Effector memory CD4-positive, alpha-beta T cell (primary cell): ENCODE results near the gene OSTF1.
A peak's percentile ranks its signal among the peaks of the same experiment; 100 is the strongest.

ENCODE experiments used
- DNase-seq, 3 donors: peaks; one replicate each; pipeline ENCODE4 v3.0.0-alpha.2; 2020
- H3K27ac ChIP-seq: 2 replicates; pipeline ENCODE4 v1.7.0; 2013; ENCODE audit warnings: mild to moderate bottlenecking, low read length, moderate library complexity; ENCODE audit not compliant: insufficient read depth, poor library complexity, severe bottlenecking
- H3K27me3 ChIP-seq: replicated peaks from 2 replicates; pipeline ENCODE4 v1.7.0; 2013; ENCODE audit warnings: mild to moderate bottlenecking, low read length; ENCODE audit not compliant: insufficient read depth, control insufficient read depth, poor library complexity, severe bottlenecking
- H3K36me3 ChIP-seq: 2 replicates; pipeline ENCODE4 v1.7.0; 2013; ENCODE audit warnings: mild to moderate bottlenecking, low read length, moderate library complexity; ENCODE audit not compliant: control insufficient read depth, insufficient read depth
- H3K4me1 ChIP-seq: 2 replicates; pipeline ENCODE4 v1.7.0; 2013; ENCODE audit warnings: low read length, mild to moderate bottlenecking; ENCODE audit not compliant: control insufficient read depth, insufficient read depth, poor library complexity, severe bottlenecking
- H3K4me3 ChIP-seq: 2 replicates; pipeline ENCODE4 v1.7.0; 2013; ENCODE audit warnings: low read length, low read depth, mild to moderate bottlenecking; ENCODE audit not compliant: insufficient read depth, poor library complexity, severe bottlenecking
- H3K9me3 ChIP-seq: 2 replicates; pipeline ENCODE4 v1.7.0; 2013; ENCODE audit warnings: mild to moderate bottlenecking, low read length, moderate library complexity; ENCODE audit not compliant: control insufficient read depth

Gene OSTF1

GRCh38 chr9:75101004-75101588, 12.8 kb downstream of the OSTF1 start:
- H3K27me3 ChIP-seq: no peaks in the 10 kb centered on the region
- H3K27ac ChIP-seq: no peak overlapping the region
- DNase-seq: no peak
- H3K9me3 ChIP-seq: no peaks in the 10 kb centered on the region
- no peak overlapping the region for H3K4me3 ChIP-seq
- peaks cover 10% of the 10 kb centered on the region for H3K4me1 ChIP-seq
- H3K36me3 ChIP-seq: peaks cover 5% of the 10 kb centered on the region

GRCh38 chr9:75102177-75102790, 14.0 kb downstream of the OSTF1 start:
- peaks cover 5% of the 10 kb centered on the region for H3K36me3 ChIP-seq
- peaks cover 8% of the 10 kb centered on the region for H3K4me1 ChIP-seq
- H3K4me3 ChIP-seq: no peak overlapping the region
- no peak for DNase-seq
- H3K9me3 ChIP-seq: no peaks in the 10 kb centered on the region
- H3K27ac ChIP-seq: no peak overlapping the region
- no peaks in the 10 kb centered on the region for H3K27me3 ChIP-seq

GRCh38 chr9:75104607-75105006, 16.3 kb downstream of the OSTF1 start:
- Histone ChIP-seq H3K4me1 (peaks cover 9% of the 10 kb centered on the region), H3K27me3 (no peaks in the 10 kb centered on the region), H3K4me3 (no peak overlapping the region), H3K27ac (peak overlapping the region; percentile 44), H3K36me3 (no peaks in the 10 kb centered on the region), H3K9me3 (no peaks in the 10 kb centered on the region)
- no peak for DNase-seq

DNA sequence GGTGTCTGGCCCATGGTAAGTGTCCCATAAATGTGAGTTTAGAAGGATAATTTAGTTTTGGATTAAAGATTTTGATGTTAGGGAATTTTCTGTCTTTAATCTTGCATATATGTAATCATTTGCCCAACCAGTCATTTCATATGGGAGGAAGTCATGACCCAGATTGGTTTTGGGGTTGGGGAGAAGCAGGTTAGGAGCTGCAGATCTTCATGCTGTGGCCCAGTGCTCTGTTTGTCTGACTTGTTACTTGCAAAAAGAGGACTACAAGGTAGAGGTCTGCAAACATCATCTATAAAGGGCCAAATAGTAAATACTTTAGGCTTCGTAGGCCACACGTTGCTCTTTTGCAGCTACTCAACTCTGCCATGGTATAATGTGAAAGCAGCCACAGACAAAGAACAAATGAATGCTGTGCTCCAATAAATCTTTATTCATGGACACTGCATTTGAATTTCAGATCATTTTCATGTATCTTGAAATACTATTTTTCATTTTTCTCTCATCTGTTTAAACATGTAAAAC, 16.8 kb downstream of the OSTF1 start:
- Histone ChIP-seq H3K36me3 (no peaks in the 10 kb centered on the region), H3K4me1 (peaks cover 9% of the 10 kb centered on the region), H3K27ac (peak overlapping the region; percentile 44), H3K27me3 (no peaks in the 10 kb centered on the region), H3K9me3 (no peaks in the 10 kb centered on the region), H3K4me3 (no peak overlapping the region)
- DNase-seq: no peak

GRCh38 chr9:75105841-75106240, 17.5 kb downstream of the OSTF1 start:
- Histone ChIP-seq H3K4me1 (peaks cover 11% of the 10 kb centered on the region), H3K27me3 (no peaks in the 10 kb centered on the region), H3K9me3 (no peaks in the 10 kb centered on the region), H3K36me3 (no peaks in the 10 kb centered on the region), H3K4me3 (no peak overlapping the region), H3K27ac (no peak overlapping the region)
- DNase-seq: no peak

DNA sequence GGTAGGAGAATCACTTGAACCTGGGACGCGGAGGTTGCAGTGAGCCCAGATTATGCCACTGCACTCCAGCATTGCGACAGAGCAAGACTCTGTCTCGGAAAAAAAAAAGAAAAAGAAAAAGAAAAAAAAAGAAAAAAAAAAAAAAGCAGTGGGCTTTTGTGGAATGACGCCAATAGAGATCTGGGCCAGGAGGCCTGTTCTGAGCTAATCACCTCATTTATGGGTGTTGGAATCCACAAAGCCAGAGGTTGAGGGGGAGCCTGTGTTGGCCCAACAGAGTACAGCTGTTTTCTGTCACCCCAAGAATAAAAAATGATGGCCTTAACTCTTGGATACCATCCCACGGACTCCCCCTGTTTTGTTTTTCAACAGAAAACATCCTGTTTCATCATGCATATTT, 18.5 kb downstream of the OSTF1 start:
- no peak overlapping the region for H3K27ac ChIP-seq
- H3K4me3 ChIP-seq: no peak overlapping the region
- H3K4me1 ChIP-seq: peaks cover 19% of the 10 kb centered on the region
- no peak for DNase-seq
- H3K27me3 ChIP-seq: no peaks in the 10 kb centered on the region
- H3K9me3 ChIP-seq: no peaks in the 10 kb centered on the region
- H3K36me3 ChIP-seq: no peaks in the 10 kb centered on the region

DNA sequence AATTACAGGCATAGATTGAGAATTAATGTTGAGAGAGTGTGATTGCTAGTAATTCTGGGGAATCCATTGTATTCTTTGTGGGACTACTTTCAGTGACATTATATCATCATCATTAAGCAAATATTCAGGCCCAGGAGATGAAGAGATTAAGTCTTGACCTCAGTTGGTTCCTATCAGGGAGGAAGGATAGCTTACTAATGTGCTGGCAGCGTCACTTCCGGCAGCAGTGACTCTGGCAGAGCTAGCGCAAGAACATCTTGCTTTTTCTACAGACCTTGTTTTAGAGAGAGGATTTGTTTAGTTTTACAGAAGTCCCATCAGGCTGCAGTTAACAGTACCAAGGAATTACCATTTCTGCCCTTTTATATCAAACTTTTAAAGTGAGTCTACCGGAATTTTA, 20.3 kb downstream of the OSTF1 start:
- Histone ChIP-seq H3K27ac (no peak overlapping the region), H3K36me3 (no peaks in the 10 kb centered on the region), H3K9me3 (no peaks in the 10 kb centered on the region), H3K4me3 (no peak overlapping the region), H3K27me3 (no peaks in the 10 kb centered on the region), H3K4me1 (peaks cover 15% of the 10 kb centered on the region)
- peak in 1 of 3 donors; percentile 35 for DNase-seq

- DNase-seq: no peak
- Histone ChIP-seq H3K4me1 (peaks cover 15% of the 10 kb centered on the region), H3K27ac (no peak overlapping the region), H3K9me3 (no peaks in the 10 kb centered on the region), H3K4me3 (no peak overlapping the region), H3K27me3 (no peaks in the 10 kb centered on the region), H3K36me3 (no peaks in the 10 kb centered on the region)
These were observed 21.0 kb downstream of the OSTF1 start for GRCh38 chr9:75109210-75109839.

GRCh38 chr9:75111019-75111622, 22.8 kb downstream of the OSTF1 start:
- Histone ChIP-seq H3K4me3 (no peak overlapping the region), H3K27ac (peak overlapping the region; percentile 42), H3K36me3 (no peaks in the 10 kb centered on the region), H3K27me3 (no peaks in the 10 kb centered on the region), H3K9me3 (no peaks in the 10 kb centered on the region), H3K4me1 (peaks cover 16% of the 10 kb centered on the region)
- DNase-seq: no peak

- Histone ChIP-seq H3K27me3 (no peaks in the 10 kb centered on the region), H3K27ac (no peak overlapping the region), H3K36me3 (no peaks in the 10 kb centered on the region), H3K9me3 (no peaks in the 10 kb centered on the region), H3K4me3 (no peak overlapping the region), H3K4me1 (peaks cover 19% of the 10 kb centered on the region)
- DNase-seq: no peak
These were observed 24.5 kb downstream of the OSTF1 start for GRCh38 chr9:75112789-75113188.
